Right lung (tissue), 5 donors: ENCODE measurements around the gene PRDM15. TPM values are rescaled to one million over a fixed set of nuclear protein-coding genes. Genes with fewer than 3 reads are reported as not detected.

Experiments
- DNase-seq, 2 donors: peaks; one replicate each; pipeline ENCODE4 v3.0.0-alpha.2; 2013
- polyA plus RNA-seq, 5 donors: library from polyadenylated mRNA; unstranded; fragments of 120-200 nt; gene quantifications; one replicate each; pipeline versions ENCODE4 v1.2.1 to v1.2.3, GENCODE V29; 2013; ENCODE audit warnings: inconsistent platforms in 1 of 5, low replicate concordance in 1 of 5; ENCODE audit not compliant: insufficient read length in 5 of 5, insufficient read depth in 1 of 5

Gene PRDM15
- polyA plus RNA-seq, 5 donors: 5.5 to 7.4 (median 6.4) TPM

GRCh38 chr21:41845310-41846032 lies 33.7 kb downstream of the PRDM15 start:
- no peak for DNase-seq

- DNase-seq: no peak
Observed at GRCh38 chr21:41843584-41843983, 35.6 kb downstream of the PRDM15 start.

- DNase-seq: no peak
Observed at GRCh38 chr21:41840880-41841279, 38.3 kb downstream of the PRDM15 start.

GRCh38 chr21:41839387-41840000 lies 39.6 kb downstream of the PRDM15 start:
- DNase-seq: no peak

GRCh38 chr21:41837756-41838297 lies 41.3 kb downstream of the PRDM15 start:
- no peak for DNase-seq

- DNase-seq: no peak
Observed at GRCh38 chr21:41836166-41837015, 42.8 kb downstream of the PRDM15 start.

- no peak for DNase-seq
Observed at GRCh38 chr21:41835711-41836154, 43.4 kb downstream of the PRDM15 start.

- DNase-seq: no peak
Observed at GRCh38 chr21:41834926-41835663, 44.0 kb downstream of the PRDM15 start.

GRCh38 chr21:41834252-41834925 lies 44.8 kb downstream of the PRDM15 start:
- no peak for DNase-seq

- DNase-seq: no peak
Observed at GRCh38 chr21:41833497-41834115, 45.5 kb downstream of the PRDM15 start.

GRCh38 chr21:41832596-41833496 lies 46.3 kb downstream of the PRDM15 start:
- no peak for DNase-seq

GRCh38 chr21:41831866-41832595 lies 47.1 kb downstream of the PRDM15 start:
- peak; percentile 51 to 57 for DNase-seq

- no peak for DNase-seq
Observed at GRCh38 chr21:41831453-41831831, 47.7 kb downstream of the PRDM15 start.

- no peak for DNase-seq
Observed at GRCh38 chr21:41830764-41831452, 48.2 kb downstream of the PRDM15 start.

GRCh38 chr21:41830145-41830707 lies 48.9 kb downstream of the PRDM15 start:
- no peak for DNase-seq

- DNase-seq: no peak
Observed at GRCh38 chr21:41828884-41829360, 50.2 kb downstream of the PRDM15 start.
